KOPT-K1 (cell line): ENCODE data around the gene NELL1.
"Not testable (repeated sequence)": the region's sequence is repeated elsewhere in the genome, so short reads cannot be mapped to it uniquely, and the experiment has no call there.

ENCODE experiments used
- H3K27ac ChIP-seq: fragments of 200-600 bp; sonication (generic); 2 replicates; pipeline ENCODE4 v1.5.1; 2016; ENCODE audit warnings: antibody characterized with exemption, mild to moderate bottlenecking, low read depth, low read length; ENCODE audit not compliant: poor library complexity, severe bottlenecking
- H3K36me3 ChIP-seq: fragments of 200-600 bp; sonication (generic); 2 replicates; pipeline ENCODE4 v1.5.1; 2017; ENCODE audit warnings: antibody characterized with exemption, mild to moderate bottlenecking, low read length, moderate library complexity; ENCODE audit not compliant: insufficient read depth
- H3K9me3 ChIP-seq: fragments of 200-600 bp; sonication (generic); 2 replicates; pipeline ENCODE4 v1.5.1; 2017; ENCODE audit warnings: antibody characterized with exemption, low read length, mild to moderate bottlenecking; ENCODE audit not compliant: insufficient read depth, poor library complexity, severe bottlenecking

Gene NELL1

GRCh38 chr11:20854215-20854955, 185.0 kb downstream of the NELL1 start:
- H3K27ac ChIP-seq, result no peak overlapping the region
- H3K36me3 ChIP-seq, result no peaks in the 10 kb centered on the region
- H3K9me3 ChIP-seq, result no peaks in the 10 kb centered on the region

GRCh38 chr11:20861322-20861721, 191.9 kb downstream of the NELL1 start:
- Histone ChIP-seq H3K9me3 (no peaks in the 10 kb centered on the region), H3K36me3 (no peaks in the 10 kb centered on the region), H3K27ac (no peak overlapping the region)

- H3K27ac ChIP-seq, H3K36me3 ChIP-seq, H3K9me3 ChIP-seq: not testable (repeated sequence)
These were observed 192.9 kb downstream of the NELL1 start for GRCh38 chr11:20862263-20862662.

GRCh38 chr11:20864628-20865027, 195.2 kb downstream of the NELL1 start:
- H3K36me3 ChIP-seq, result no peaks in the 10 kb centered on the region
- no peak overlapping the region for H3K27ac ChIP-seq
- no peaks in the 10 kb centered on the region for H3K9me3 ChIP-seq

- Histone ChIP-seq H3K27ac (no peak overlapping the region), H3K9me3 (no peaks in the 10 kb centered on the region), H3K36me3 (no peaks in the 10 kb centered on the region)
These were observed 195.8 kb downstream of the NELL1 start for GRCh38 chr11:20865161-20865560.

GRCh38 chr11:20869123-20869522, 199.7 kb downstream of the NELL1 start:
- Histone ChIP-seq H3K27ac (no peak overlapping the region), H3K36me3 (no peaks in the 10 kb centered on the region), H3K9me3 (no peaks in the 10 kb centered on the region)

GRCh38 chr11:20873054-20873453, 203.7 kb downstream of the NELL1 start:
- Histone ChIP-seq H3K9me3 (no peaks in the 10 kb centered on the region), H3K27ac (no peak overlapping the region), H3K36me3 (no peaks in the 10 kb centered on the region)

- no peaks in the 10 kb centered on the region for H3K9me3 ChIP-seq
These were observed 205.0 kb downstream of the NELL1 start for GRCh38 chr11:20874358-20874757.

GRCh38 chr11:20875889-20876288, 206.5 kb downstream of the NELL1 start:
- H3K36me3 ChIP-seq, result no peaks in the 10 kb centered on the region
- H3K27ac ChIP-seq, result no peak overlapping the region

More at GRCh38 chr11:20874358-20874757, 205.0 kb downstream of the NELL1 start:
- H3K36me3 ChIP-seq, result no peaks in the 10 kb centered on the region
- no peak overlapping the region for H3K27ac ChIP-seq

GRCh38 chr11:20876738-20877137, 207.4 kb downstream of the NELL1 start:
- no peaks in the 10 kb centered on the region for H3K9me3 ChIP-seq
- H3K36me3 ChIP-seq, result no peaks in the 10 kb centered on the region
- H3K27ac ChIP-seq, result no peak overlapping the region

More at GRCh38 chr11:20875889-20876288, 206.5 kb downstream of the NELL1 start:
- no peaks in the 10 kb centered on the region for H3K9me3 ChIP-seq

- Histone ChIP-seq H3K27ac (no peak overlapping the region), H3K9me3 (no peaks in the 10 kb centered on the region), H3K36me3 (no peaks in the 10 kb centered on the region)
These were observed 210.7 kb downstream of the NELL1 start for GRCh38 chr11:20880094-20880493.

GRCh38 chr11:20881328-20882079, 212.1 kb downstream of the NELL1 start:
- Histone ChIP-seq H3K36me3 (no peaks in the 10 kb centered on the region), H3K27ac (no peak overlapping the region), H3K9me3 (no peaks in the 10 kb centered on the region)

- no peak overlapping the region for H3K27ac ChIP-seq
- H3K9me3 ChIP-seq, result no peaks in the 10 kb centered on the region
- H3K36me3 ChIP-seq, result no peaks in the 10 kb centered on the region
These were observed 217.8 kb downstream of the NELL1 start for GRCh38 chr11:20887137-20887536.

- H3K9me3 ChIP-seq, result no peaks in the 10 kb centered on the region
- no peaks in the 10 kb centered on the region for H3K36me3 ChIP-seq
- H3K27ac ChIP-seq, result no peak overlapping the region
These were observed 224.9 kb downstream of the NELL1 start for GRCh38 chr11:20894296-20894695.

- Histone ChIP-seq H3K27ac (no peak overlapping the region), H3K36me3 (no peaks in the 10 kb centered on the region), H3K9me3 (no peaks in the 10 kb centered on the region)
These were observed 240.8 kb downstream of the NELL1 start for GRCh38 chr11:20909995-20910726.
